ENCODE results near the gene PIEZO2. TPM values are rescaled to one million over a fixed set of nuclear protein-coding genes. Genes with fewer than 3 reads are reported as not detected.

The PIEZO2 gene
- total RNA-seq, 6 donors from 2014 or later, result 6.5 to 37.7 (median 7.8) TPM

- Histone ChIP-seq H3K4me3 (no peak overlapping the region), H3K36me3 (no peaks in the 10 kb centered on the region), H3K27me3 (no peaks in the 10 kb centered on the region), H3K9me3 (no peaks in the 10 kb centered on the region), H3K27ac (no peak overlapping the region), H3K4me1 (no peaks in the 10 kb centered on the region)
- TF ChIP-seq CTCF (IDR thresholded peaks at IDR 0.05), result no peak
- TF ChIP-seq POLR2AphosphoS5 (IDR thresholded peaks at IDR 0.05), result no peak
- TF ChIP-seq POLR2A (IDR thresholded peaks at IDR 0.05), result no peak
- TF ChIP-seq EP300 (IDR thresholded peaks at IDR 0.05), result no peak
- no peak for DNase-seq
- no peak for ATAC-seq (ENCODE audit: low FRiP score in 2 of 2)
- WGBS, 2 donors, result 85 to 87% methylated on average over 4 of the region's 4 CpGs
Observed at GRCh38 chr18:11004294-11004693, 145.1 kb downstream of the PIEZO2 start.

GRCh38 chr18:11002796-11003195 is 146.6 kb downstream of the PIEZO2 start:
- ATAC-seq (ENCODE audit: low FRiP score in 2 of 2) (no peak), DNase-seq (no peak)
- H3K27ac ChIP-seq, result no peak overlapping the region
- H3K36me3 ChIP-seq, result no peaks in the 10 kb centered on the region
- H3K9me3 ChIP-seq, result peaks cover 0 to 4% (median 0%) of the 10 kb centered on the region in 4 donors
- TF ChIP-seq POLR2A (IDR thresholded peaks at IDR 0.05), result no peak
- no peak for TF ChIP-seq POLR2AphosphoS5 (IDR thresholded peaks at IDR 0.05)
- no peaks in the 10 kb centered on the region for H3K4me1 ChIP-seq
- H3K27me3 ChIP-seq, result no peaks in the 10 kb centered on the region
- 65 to 69% methylated on average over 4 of the region's 4 CpGs for WGBS, 2 donors
- H3K4me3 ChIP-seq, result no peak overlapping the region

GRCh38 chr18:11002277-11002676 is 147.1 kb downstream of the PIEZO2 start:
- DNase-seq (no peak), ATAC-seq (ENCODE audit: low FRiP score in 2 of 2) (no peak)
- no peaks in the 10 kb centered on the region for H3K27me3 ChIP-seq
- TF ChIP-seq CTCF (IDR thresholded peaks at IDR 0.05), result no peak
- no peak for TF ChIP-seq EP300 (IDR thresholded peaks at IDR 0.05)
- no peak for TF ChIP-seq POLR2A (IDR thresholded peaks at IDR 0.05)
- TF ChIP-seq POLR2AphosphoS5 (IDR thresholded peaks at IDR 0.05), result no peak
- H3K27ac ChIP-seq, result no peak overlapping the region
- H3K9me3 ChIP-seq, result peaks cover 0 to 4% (median under 1%) of the 10 kb centered on the region in 4 donors
- H3K4me1 ChIP-seq, result no peaks in the 10 kb centered on the region
- H3K36me3 ChIP-seq, result no peaks in the 10 kb centered on the region
- H3K4me3 ChIP-seq, result no peak overlapping the region
- WGBS, 2 donors, result 76 to 84% methylated on average over 1 of the region's 1 CpG

- H3K4me1 ChIP-seq, result no peaks in the 10 kb centered on the region
- no peak for TF ChIP-seq POLR2A (IDR thresholded peaks at IDR 0.05)
- TF ChIP-seq CTCF (IDR thresholded peaks at IDR 0.05), result no peak
- no peak for TF ChIP-seq POLR2AphosphoS5 (IDR thresholded peaks at IDR 0.05)
- TF ChIP-seq EP300 (IDR thresholded peaks at IDR 0.05), result no peak
- WGBS, 2 donors, result 80 to 88% methylated on average over 3 of the region's 3 CpGs
Observed at GRCh38 chr18:11000071-11000470, 149.3 kb downstream of the PIEZO2 start.

GRCh38 chr18:10997885-10998284 is 151.5 kb downstream of the PIEZO2 start:
- peaks cover 0 to 8% (median 3%) of the 10 kb centered on the region in 4 donors for H3K9me3 ChIP-seq
- no peak overlapping the region for H3K27ac ChIP-seq
- DNase-seq, result no peak
- no peaks in the 10 kb centered on the region for H3K36me3 ChIP-seq
- H3K4me1 ChIP-seq, result no peaks in the 10 kb centered on the region
- H3K4me3 ChIP-seq, result no peak overlapping the region
- no peaks in the 10 kb centered on the region for H3K27me3 ChIP-seq
- 78 to 79% methylated on average over 1 of the region's 1 CpG for WGBS, 2 donors
- no peak for ATAC-seq (ENCODE audit: low FRiP score in 2 of 2)
- no peak for TF ChIP-seq POLR2A (IDR thresholded peaks at IDR 0.05)
- TF ChIP-seq POLR2AphosphoS5 (IDR thresholded peaks at IDR 0.05), result no peak

More at GRCh38 chr18:11000071-11000470, 149.3 kb downstream of the PIEZO2 start:
- ATAC-seq (ENCODE audit: low FRiP score in 2 of 2) (no peak), DNase-seq (no peak)
- no peaks in the 10 kb centered on the region for H3K27me3 ChIP-seq
- H3K27ac ChIP-seq, result no peak overlapping the region
- no peaks in the 10 kb centered on the region for H3K36me3 ChIP-seq
- no peak overlapping the region for H3K4me3 ChIP-seq
- peaks cover 0 to 8% (median 3%) of the 10 kb centered on the region in 4 donors for H3K9me3 ChIP-seq

- no peak for TF ChIP-seq POLR2A (IDR thresholded peaks at IDR 0.05)
- no peak for TF ChIP-seq CTCF (IDR thresholded peaks at IDR 0.05)
- TF ChIP-seq EP300 (IDR thresholded peaks at IDR 0.05), result no peak
- TF ChIP-seq POLR2AphosphoS5 (IDR thresholded peaks at IDR 0.05), result no peak
- H3K4me1 ChIP-seq, result no peaks in the 10 kb centered on the region
- peaks cover 0 to 8% (median 3%) of the 10 kb centered on the region in 4 donors for H3K9me3 ChIP-seq
- no peak overlapping the region for H3K4me3 ChIP-seq
- DNase-seq (no peak), ATAC-seq (ENCODE audit: low FRiP score in 2 of 2) (no peak)
- no peaks in the 10 kb centered on the region for H3K36me3 ChIP-seq
- H3K27ac ChIP-seq, result no peak overlapping the region
- no peaks in the 10 kb centered on the region for H3K27me3 ChIP-seq
- WGBS, 2 donors, result 65 to 67% methylated on average over 1 of the region's 1 CpG
Observed at GRCh38 chr18:10995550-10995949, 153.8 kb downstream of the PIEZO2 start.

Data from upper lobe of left lung (tissue), 6 donors.